ENCODE data around the gene ZFPM1.

GRCh38 chr16:88460496-88461330 lies 7.6 kb downstream of the ZFPM1 start:
- TF ChIP-seq CTCF (conservative IDR thresholded peaks at IDR 0.05) (no peak), ZFX (IDR thresholded peaks at IDR 0.05) (no peak)
